GM03348 (cell line): ENCODE data around the gene TCP11X2.
"Not testable (repeated sequence)": the region's sequence is repeated elsewhere in the genome, so short reads cannot be mapped to it uniquely, and the experiment has no call there.

Source experiments
- DNase-seq: peaks from one replicate; pipeline ENCODE4 v3.0.0; 2012; ENCODE audit warnings: low spot score

Gene TCP11X2

GRCh38 chrX:102471762-102472220, at the start of gene TCP11X2:
Gene TCP11X2, minus strand, starts transcription at chrX:102471812.
- DNase-seq: not testable (repeated sequence)

- DNase-seq: peak; percentile 3
Measured at GRCh38 chrX:102517326-102517725, 45.7 kb upstream of the TCP11X2 start.

- peak; percentile 85 for DNase-seq
Measured at GRCh38 chrX:102515975-102516941, 44.6 kb upstream of the TCP11X2 start, which contains the start of gene TMSB15A. Gene TMSB15A, minus strand, starts transcription at chrX:102516739.

- DNase-seq: no peak
Measured at GRCh38 chrX:102514536-102514935, 42.9 kb upstream of the TCP11X2 start.

- DNase-seq: no peak
Measured at GRCh38 chrX:102498732-102499131, 27.1 kb upstream of the TCP11X2 start.

- no peak for DNase-seq
Measured at GRCh38 chrX:102491766-102492165, 20.2 kb upstream of the TCP11X2 start.

- DNase-seq: not testable (repeated sequence)
Measured at GRCh38 chrX:102478765-102479164, 7.2 kb upstream of the TCP11X2 start.

GRCh38 chrX:102470215-102470614, 1.4 kb downstream of the TCP11X2 start:
- DNase-seq: not testable (repeated sequence)

GRCh38 chrX:102458615-102459014, 13.0 kb downstream of the TCP11X2 start:
- not testable (repeated sequence) for DNase-seq

- not testable (repeated sequence) for DNase-seq
Measured at GRCh38 chrX:102439908-102440307, 31.7 kb downstream of the TCP11X2 start, which contains the start of gene NXF2B. Gene NXF2B, minus strand, starts transcription at chrX:102440008. Its CDS starts 59,972 bp downstream, at chrX:102380036.

- not testable (repeated sequence) for DNase-seq
Measured at GRCh38 chrX:102414493-102414892, 57.1 kb downstream of the TCP11X2 start.
